Measurements from ENCODE around the gene PRKN.

Gene PRKN

DNA sequence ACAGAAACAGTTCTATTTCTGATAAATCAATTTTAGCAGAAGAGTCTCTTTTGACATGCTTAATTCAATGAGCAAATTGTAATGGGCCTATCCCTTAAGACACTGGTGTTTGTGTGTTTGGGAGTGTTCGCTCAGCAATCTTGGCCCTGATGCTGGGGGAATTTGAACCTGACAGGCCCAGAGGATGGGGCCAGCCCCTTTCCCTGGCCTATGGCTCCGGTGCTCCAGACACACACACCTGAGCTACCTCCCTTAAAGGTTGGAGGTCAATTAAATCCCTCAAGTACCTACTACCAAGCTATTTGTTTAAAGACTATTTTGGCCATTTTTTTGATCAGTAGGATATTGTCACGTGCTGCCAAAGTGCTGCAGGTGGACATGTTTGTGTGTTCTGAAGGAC lies 549.3 kb downstream of the PRKN start:
- no peak overlapping the region for H3K4me3 ChIP-seq (replicated peaks; ENCODE audit: low read depth, low read length)
- no peak for DNase-seq (ENCODE audit: low read depth)
- TF ChIP-seq, protein P1, sequence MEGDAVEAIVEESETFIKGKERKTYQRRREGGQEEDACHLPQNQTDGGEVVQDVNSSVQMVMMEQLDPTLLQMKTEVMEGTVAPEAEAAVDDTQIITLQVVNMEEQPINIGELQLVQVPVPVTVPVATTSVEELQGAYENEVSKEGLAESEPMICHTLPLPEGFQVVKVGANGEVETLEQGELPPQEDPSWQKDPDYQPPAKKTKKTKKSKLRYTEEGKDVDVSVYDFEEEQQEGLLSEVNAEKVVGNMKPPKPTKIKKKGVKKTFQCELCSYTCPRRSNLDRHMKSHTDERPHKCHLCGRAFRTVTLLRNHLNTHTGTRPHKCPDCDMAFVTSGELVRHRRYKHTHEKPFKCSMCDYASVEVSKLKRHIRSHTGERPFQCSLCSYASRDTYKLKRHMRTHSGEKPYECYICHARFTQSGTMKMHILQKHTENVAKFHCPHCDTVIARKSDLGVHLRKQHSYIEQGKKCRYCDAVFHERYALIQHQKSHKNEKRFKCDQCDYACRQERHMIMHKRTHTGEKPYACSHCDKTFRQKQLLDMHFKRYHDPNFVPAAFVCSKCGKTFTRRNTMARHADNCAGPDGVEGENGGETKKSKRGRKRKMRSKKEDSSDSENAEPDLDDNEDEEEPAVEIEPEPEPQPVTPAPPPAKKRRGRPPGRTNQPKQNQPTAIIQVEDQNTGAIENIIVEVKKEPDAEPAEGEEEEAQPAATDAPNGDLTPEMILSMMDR (IDR thresholded peaks at IDR 0.05; ENCODE audit: low read length, missing control alignments) = no peak

DNA sequence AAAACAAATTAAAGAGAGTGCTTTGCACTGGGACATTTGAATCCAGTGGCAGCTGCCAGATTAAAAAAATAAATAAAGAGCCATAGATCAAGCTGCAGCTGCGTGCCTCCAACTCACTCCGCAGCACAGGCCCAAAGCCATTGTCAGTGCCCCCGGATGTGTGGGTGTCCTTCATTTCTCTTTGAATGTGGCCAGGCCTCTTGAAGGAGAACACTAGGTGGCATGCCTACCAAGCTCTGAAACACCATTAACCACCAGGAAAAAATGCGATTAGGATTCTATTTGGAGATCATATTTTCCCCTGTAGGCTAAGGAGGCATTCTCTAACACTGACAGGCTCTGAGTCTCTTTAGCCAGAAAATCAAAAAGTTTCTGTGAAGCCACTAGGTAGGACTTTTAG lies 549.8 kb downstream of the PRKN start:
- TF ChIP-seq, protein P1 (IDR thresholded peaks at IDR 0.05; ENCODE audit: low read length, missing control alignments) = no peak
- peak; percentile 3 for DNase-seq (ENCODE audit: low read depth)
- no peak overlapping the region for H3K4me3 ChIP-seq (replicated peaks; ENCODE audit: low read depth, low read length)

DNA sequence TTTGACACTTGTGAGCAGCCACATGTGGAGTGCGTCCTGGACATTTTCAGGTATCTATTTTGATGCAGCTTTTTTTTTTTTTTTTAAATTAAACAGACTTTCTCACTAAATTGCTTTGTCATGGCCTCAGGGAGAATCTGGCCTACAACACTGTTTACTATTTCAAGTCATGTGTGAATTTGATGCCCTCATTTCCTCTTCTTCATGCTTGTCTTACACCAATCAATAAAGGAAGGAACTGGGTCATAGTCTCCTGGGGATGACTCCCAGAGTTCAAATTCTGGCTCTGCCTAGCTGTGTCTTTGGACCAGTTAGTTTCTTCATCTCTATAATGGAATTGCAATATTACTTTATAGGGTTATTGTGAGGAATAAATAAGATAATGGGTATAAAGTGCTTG lies 554.1 kb downstream of the PRKN start:
- no peak overlapping the region for H3K4me3 ChIP-seq (replicated peaks; ENCODE audit: low read depth, low read length)
- DNase-seq (ENCODE audit: low read depth) = no peak
- TF ChIP-seq, protein P1 (IDR thresholded peaks at IDR 0.05; ENCODE audit: low read length, missing control alignments) = no peak

DNA sequence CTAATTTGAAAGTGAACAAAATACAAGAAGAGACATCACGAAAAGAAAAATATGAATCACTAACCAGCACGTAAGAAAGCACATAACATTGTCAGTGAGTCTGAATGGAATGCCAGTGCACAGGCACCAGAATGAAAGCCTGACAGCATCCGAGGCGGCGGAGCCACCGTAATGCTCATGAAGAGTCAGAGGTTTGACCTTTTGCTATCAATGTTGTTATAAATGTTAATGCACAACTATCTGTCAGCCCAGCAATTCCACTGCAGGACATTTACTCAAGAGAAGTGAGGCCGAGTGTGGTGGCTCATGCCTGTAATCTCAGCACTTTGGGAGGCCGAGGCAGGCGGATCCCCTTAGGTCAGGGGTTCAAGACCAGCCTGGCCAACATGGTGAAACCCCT lies 562.1 kb downstream of the PRKN start:
- TF ChIP-seq, protein P1 (IDR thresholded peaks at IDR 0.05; ENCODE audit: low read length, missing control alignments) = no peak
- DNase-seq (ENCODE audit: low read depth) = no peak
- H3K4me3 ChIP-seq (replicated peaks; ENCODE audit: low read depth, low read length) = no peak overlapping the region

DNA sequence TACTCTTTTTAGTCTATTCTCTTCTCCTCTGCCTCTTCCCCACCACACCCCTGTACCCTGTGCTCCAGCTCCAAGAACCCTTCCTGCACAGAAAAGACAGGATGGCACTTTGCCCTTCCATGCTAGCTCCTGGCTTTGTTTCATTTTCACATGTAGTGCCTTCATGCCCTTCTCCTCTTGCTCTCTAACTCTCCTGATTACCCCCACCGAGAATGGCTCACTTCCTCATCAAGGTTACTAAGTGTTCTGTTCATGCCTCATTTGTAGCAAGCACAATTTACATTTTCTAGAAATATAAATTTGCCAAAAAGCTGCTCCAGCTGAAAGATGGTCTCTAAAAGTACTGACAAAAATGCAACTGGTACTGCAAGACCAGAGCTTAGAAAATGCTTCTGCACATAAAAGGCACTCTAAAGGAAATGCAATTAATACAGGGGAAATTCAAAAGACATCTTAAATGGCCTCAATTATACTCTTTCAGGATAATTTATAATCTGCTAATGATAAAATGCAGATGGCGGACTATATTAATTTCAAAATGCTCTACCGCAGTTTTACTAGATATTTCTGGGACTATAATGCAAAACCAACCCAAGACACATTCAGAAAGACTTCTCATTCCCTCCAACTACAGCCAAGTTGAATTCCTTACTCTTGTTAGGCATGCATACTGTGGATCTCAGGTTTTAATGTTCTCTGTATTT lies 570.2 kb downstream of the PRKN start:
- DNase-seq (ENCODE audit: low read depth) = no peak
- no peak overlapping the region for H3K4me3 ChIP-seq (replicated peaks; ENCODE audit: low read depth, low read length)
- TF ChIP-seq, protein P1 (IDR thresholded peaks at IDR 0.05; ENCODE audit: low read length, missing control alignments) = no peak

DNA sequence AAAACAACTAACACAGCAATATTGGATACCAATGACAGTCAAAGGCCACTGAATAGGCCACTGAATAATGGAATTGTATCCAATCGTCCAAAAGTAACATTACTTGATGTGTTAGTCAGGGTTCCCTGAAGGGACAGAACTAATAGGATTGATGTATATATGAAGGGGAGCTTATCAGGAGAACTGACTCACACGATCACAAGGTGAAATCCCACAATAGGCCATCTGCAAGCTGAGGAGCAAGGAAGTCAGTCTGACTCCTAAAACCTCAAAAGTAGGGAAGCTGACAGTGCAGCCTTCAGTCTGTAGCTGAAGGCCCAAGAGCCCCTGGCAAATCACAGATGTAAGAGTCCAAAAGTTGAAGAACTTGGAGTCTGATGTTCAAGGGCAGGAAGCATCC lies 571.4 kb downstream of the PRKN start:
- TF ChIP-seq, protein P1 (IDR thresholded peaks at IDR 0.05; ENCODE audit: low read length, missing control alignments) = no peak
- DNase-seq (ENCODE audit: low read depth) = no peak
- H3K4me3 ChIP-seq (replicated peaks; ENCODE audit: low read depth, low read length) = no peak overlapping the region

DNA sequence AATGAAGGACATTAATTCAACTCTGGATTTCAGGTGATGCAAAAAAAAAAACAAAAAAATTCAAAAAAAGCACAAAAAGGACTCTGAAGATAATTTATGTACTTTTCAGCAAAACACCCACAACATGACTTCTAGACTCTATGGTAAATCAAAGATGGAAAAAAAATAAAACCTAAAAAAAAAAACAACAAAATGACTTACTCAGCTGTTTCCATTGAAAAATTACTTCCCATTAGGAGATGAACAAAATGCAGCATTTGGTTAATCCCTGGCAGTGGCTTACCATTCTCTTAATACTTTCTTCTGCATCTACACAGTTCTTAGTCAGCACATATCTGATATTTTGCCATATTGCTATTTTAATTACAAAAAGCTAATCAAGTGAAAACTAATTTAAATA lies 572.6 kb downstream of the PRKN start:
- TF ChIP-seq, protein P1 (IDR thresholded peaks at IDR 0.05; ENCODE audit: low read length, missing control alignments) = no peak
- no peak for DNase-seq (ENCODE audit: low read depth)
- no peak overlapping the region for H3K4me3 ChIP-seq (replicated peaks; ENCODE audit: low read depth, low read length)
